B cell (primary cell): ENCODE data around the gene GRN. TPM values are rescaled to one million over a fixed set of nuclear protein-coding genes. Genes with fewer than 3 reads are reported as not detected.

ENCODE experiments used
- ATAC-seq: fragments of 200-7000 bp; cut with Tn5 transposase; one replicate; pipeline ENCODE4 v1.10.0; 2021; ENCODE audit warnings: low read depth, mild to moderate bottlenecking, moderate number of reproducible peaks, moderate library complexity
- CTCF ChIA-PET: fragments of 350-600 bp; sonication (Branson Sonifier 250); formaldehyde crosslinking; loops from one replicate; lab custom pipeline; 2021; ENCODE audit warnings: antibody characterized with exemption, inconsistent platforms; lab: Charles Lee
- POLR2A ChIA-PET: fragments of 350-600 bp; sonication (Branson Sonifier 250); formaldehyde crosslinking; loops from one replicate; lab custom pipeline; 2021; ENCODE audit warnings: antibody characterized with exemption; lab: Charles Lee
- DNase-seq: peaks from one replicate; pipeline ENCODE4 v3.0.0; 2013
- H2AFZ ChIP-seq: 2 replicates; pipeline ENCODE4 v1.6.1; 2012; ENCODE audit warnings: mild to moderate bottlenecking, low read depth, low read length; ENCODE audit not compliant: insufficient read depth, poor library complexity, severe bottlenecking
- H3K27ac ChIP-seq, 2 donors: 1 replicate in 1 of 2; 2 replicates in 1 of 2; pipeline ENCODE4 v1.5.1; 2012 to 2013; ENCODE audit warnings: low read length in 2 of 2, mild to moderate bottlenecking in 2 of 2, moderate library complexity in 1 of 2
- H3K27me3 ChIP-seq, 4 experiments: fragments of 200-600 bp in 1 of 4; sonication (generic) in 1 of 4; replicated peaks in 1 of 4; 1 replicate in 2 of 4; 2 replicates in 2 of 4; pipeline versions ENCODE4 v1.6.1 to v1.7.0; 2013 to 2016; ENCODE audit warnings: low read length in 3 of 4, mild to moderate bottlenecking in 2 of 4, mixed read lengths in 1 of 4, moderate library complexity in 1 of 4; ENCODE audit not compliant: insufficient read depth in 4 of 4, control insufficient read depth in 3 of 4; ENCODE audit errors: control extremely low read depth in 1 of 4
- H3K36me3 ChIP-seq, 2 experiments: replicated peaks in 1 of 2; 1 replicate in 1 of 2; 2 replicates in 1 of 2; pipeline versions ENCODE4 v1.6.1 to v1.7.1; 2013; ENCODE audit warnings: low read length in 1 of 2; ENCODE audit not compliant: insufficient read depth in 2 of 2, control insufficient read depth in 1 of 2; ENCODE audit errors: control extremely low read depth in 1 of 2, extremely low read depth in 1 of 2
- H3K4me1 ChIP-seq, 2 donors: fragments of 200-600 bp in 1 of 2; sonication (generic) in 1 of 2; 1 replicate in 1 of 2; 2 replicates in 1 of 2; pipeline versions ENCODE4 v1.5.1 to v1.6.1; 2013 to 2017; ENCODE audit warnings: low read length in 2 of 2; ENCODE audit not compliant: control insufficient read depth in 2 of 2, insufficient read depth in 2 of 2
- H3K4me2 ChIP-seq: replicated peaks from 2 replicates; pipeline ENCODE3; 2012; ENCODE audit warnings: mild to moderate bottlenecking, low read depth, low read length; ENCODE audit not compliant: poor library complexity, severe bottlenecking
- H3K4me3 ChIP-seq, 5 experiments: fragments of 200-600 bp in 1 of 5; sonication (generic) in 1 of 5; 1 replicate in 3 of 5; 2 replicates in 2 of 5; pipeline versions ENCODE4 v1.5.1 to v1.7.0; 2011 to 2016; ENCODE audit warnings: low read length in 4 of 5, mild to moderate bottlenecking in 4 of 5, low read depth in 2 of 5, control low read depth in 1 of 5, moderate library complexity in 1 of 5; ENCODE audit not compliant: insufficient read depth in 1 of 5; ENCODE audit errors: control extremely low read depth in 1 of 5, extremely low read depth in 1 of 5
- H3K79me2 ChIP-seq: fragments of 200-600 bp; sonication (generic); one replicate; pipeline ENCODE4 v1.6.0; 2016; ENCODE audit warnings: low read length; ENCODE audit not compliant: control insufficient read depth, insufficient read depth
- H3K9ac ChIP-seq: fragments of 200-600 bp; sonication (generic); 2 replicates; pipeline ENCODE4 v1.6.1; 2017; ENCODE audit warnings: mild to moderate bottlenecking, low read length, moderate library complexity
- H3K9me3 ChIP-seq, 3 donors: one replicate each; pipeline versions ENCODE4 v1.6.1 to v1.7.1; 2013; ENCODE audit warnings: low read length in 2 of 3; ENCODE audit not compliant: control insufficient read depth in 2 of 3, insufficient read depth in 1 of 3; ENCODE audit errors: control extremely low read depth in 1 of 3
- H4K20me1 ChIP-seq: 2 replicates; pipeline ENCODE4 v1.6.0; 2012; ENCODE audit warnings: mild to moderate bottlenecking, low read length; ENCODE audit not compliant: insufficient read depth, control insufficient read depth, poor library complexity, severe bottlenecking
- H3K27ac Mint-ChIP-seq: one replicate; pipeline ENCODE4 v1.8.0; 2021; ENCODE audit warnings: mixed read lengths
- H3K27me3 Mint-ChIP-seq: one replicate; pipeline ENCODE4 v1.8.0; 2021; ENCODE audit warnings: mixed read lengths
- H3K4me1 Mint-ChIP-seq: one replicate; pipeline ENCODE4 v1.8.0; 2021; ENCODE audit warnings: mixed read lengths
- H3K4me3 Mint-ChIP-seq: one replicate; pipeline ENCODE4 v1.8.0; 2021; ENCODE audit warnings: mixed read lengths
- H3K9me3 Mint-ChIP-seq: one replicate; pipeline ENCODE4 v1.8.0; 2022; ENCODE audit warnings: mixed read lengths; ENCODE audit not compliant: insufficient read depth
- CTCF ChIP-seq: fragments of 200-600 bp; IDR thresholded peaks from one replicate; pipeline ENCODE4 v1.8.0; 2022; ENCODE audit warnings: antibody characterized with exemption, mild to moderate bottlenecking
- EZH2 ChIP-seq: IDR thresholded peaks from 2 replicates; pipeline ENCODE4 v1.6.1; 2012; ENCODE audit warnings: borderline replicate concordance, low read depth, mild to moderate bottlenecking, moderate library complexity, low read length; ENCODE audit not compliant: insufficient read depth, poor library complexity, severe bottlenecking
- WGBS: methylation state at CpG from one replicate; pipeline ENCODE4 v1.1.5; 2013; ENCODE audit warnings: missing lambda C conversion rate; ENCODE audit not compliant: insufficient coverage; 5-methylcytosine and 5-hydroxymethylcytosine counted together
- intact Hi-C: fragments of 100-400 bp; cut with micrococcal nuclease; formaldehyde crosslinking; loops from one replicate; pipeline ENCODE4 v1.10.0; 2022
- polyA plus RNA-seq: library from polyadenylated mRNA; depleted of rRNA; stranded (reverse); fragments of >200 nt; gene quantifications from 2 replicates; pipeline ENCODE4 v1.2.3, GENCODE V29; 2012
- total RNA-seq, 2 donors: library from RNA; stranded (reverse); fragments of 120-200 nt in 1 of 2; gene quantifications; 1 replicate in 1 of 2; 2 replicates in 1 of 2; pipeline versions ENCODE4 v1.2.3 to v1.2.4, GENCODE V29; 2013 to 2022

The GRN gene
- total and polyA plus RNA-seq, 2 donors (not counting 1 experiment from before 2014, with no cell fraction given): 187 to 226 TPM

- CTCF ChIA-PET: interaction anchor here (0.6 to 7.3 kb wide), 5 partner anchors 34 to 109 kb away, joined by 3 to 38 read pairs (median 4); no protein-coding TSS in a partner anchor
- no peak overlapping the region for H3K4me2 ChIP-seq
- peaks cover 0 to 25% (median 13%) of the 10 kb centered on the region in 4 experiments for H3K27me3 ChIP-seq
- H3K4me3 ChIP-seq: no peak overlapping the region
- H3K27me3 Mint-ChIP-seq: peaks cover 19% of the 10 kb centered on the region
- H4K20me1 ChIP-seq: peaks cover 12% of the 10 kb centered on the region
- TF ChIP-seq EZH2 (no peak), CTCF (no peak)
- peaks cover 0 to 11% (median 0%) of the 10 kb centered on the region in 3 donors for H3K9me3 ChIP-seq
- H3K4me1 Mint-ChIP-seq: peaks cover 26% of the 10 kb centered on the region
- WGBS: 94% methylated on average over 17 of the region's 18 CpGs
- peaks cover 19 to 26% of the 10 kb centered on the region in 2 donors for H3K4me1 ChIP-seq
- H3K9ac ChIP-seq: no peak overlapping the region
- peaks cover 0 to 32% of the 10 kb centered on the region in 2 experiments for H3K36me3 ChIP-seq
- intact Hi-C loops: no loop called here
- H3K27ac ChIP-seq: no peak overlapping the region
- H3K27ac Mint-ChIP-seq: no peak overlapping the region
- POLR2A ChIA-PET: interaction anchor here (1.3 kb wide), 1 partner anchor 100 kb away, joined by 5 read pairs; no protein-coding TSS in a partner anchor
- no peak for DNase-seq
- peaks cover 11% of the 10 kb centered on the region for H3K79me2 ChIP-seq
- ATAC-seq: no peak
- H3K9me3 Mint-ChIP-seq: peaks cover 5% of the 10 kb centered on the region
- no peak overlapping the region for H2AFZ ChIP-seq
- no peak overlapping the region for H3K4me3 Mint-ChIP-seq
Observed at GRCh38 chr17:44320066-44320465, 25.0 kb upstream of the GRN start.

- H3K9me3 ChIP-seq: peaks cover 0 to 3% (median 0%) of the 10 kb centered on the region in 3 donors
- TF ChIP-seq EZH2 (no peak), CTCF (no peak)
- H3K4me2 ChIP-seq: no peak overlapping the region
- peaks cover 0 to 13% (median 3%) of the 10 kb centered on the region in 4 experiments for H3K27me3 ChIP-seq
- ChIA-PET CTCF (interaction anchor here (0.8 to 2.4 kb wide), 3 partner anchors 24 to 111 kb away, joined by 3 to 8 read pairs (median 7); partner anchors contain the start of gene GRN), POLR2A (no interaction called here)
- H3K36me3 ChIP-seq: peaks cover 0 to 32% of the 10 kb centered on the region in 2 experiments
- ATAC-seq: no peak
- no peak overlapping the region for H3K27ac ChIP-seq
- Mint-ChIP-seq H3K4me3 (no peak overlapping the region), H3K27me3 (peaks cover 9% of the 10 kb centered on the region), H3K9me3 (peaks cover 5% of the 10 kb centered on the region), H3K27ac (no peak overlapping the region), H3K4me1 (peaks cover 23% of the 10 kb centered on the region)
- H4K20me1 ChIP-seq: peaks cover 12% of the 10 kb centered on the region
- no peak overlapping the region for H2AFZ ChIP-seq
- DNase-seq: no peak
- H3K4me3 ChIP-seq: no peak overlapping the region
- no peak overlapping the region for H3K9ac ChIP-seq
- peaks cover 11% of the 10 kb centered on the region for H3K79me2 ChIP-seq
- intact Hi-C loops: no loop called here
- WGBS: over 99% methylated on average over 11 of the region's 21 CpGs
- H3K4me1 ChIP-seq: peaks cover 7 to 24% of the 10 kb centered on the region in 2 donors
Observed at GRCh38 chr17:44321246-44322120, 23.6 kb upstream of the GRN start.
